Neural cell (in vitro differentiated cells): ENCODE data around the gene WDR49. TPM values are rescaled to one million over a fixed set of nuclear protein-coding genes. Genes with fewer than 3 reads are reported as not detected.

Experiments
- H2AFZ ChIP-seq: fragments of 200-600, 300-800 bp; sonication (generic), shearing (Covaris generic); 2 replicates; pipeline ENCODE4 v1.6.0; 2014; ENCODE audit warnings: low read depth, mild to moderate bottlenecking, antibody characterized with exemption, low read length, moderate library complexity
- H3F3A ChIP-seq: fragments of 200-600 bp; shearing (Covaris generic); 2 replicates; pipeline ENCODE4 v1.6.1; 2016; ENCODE audit warnings: mild to moderate bottlenecking, moderate library complexity, mixed read lengths, antibody characterized with exemption, low read length; ENCODE audit not compliant: insufficient read depth, poor library complexity, severe bottlenecking
- H3K27ac ChIP-seq: fragments of 200-600, 300-800 bp; sonication (generic), shearing (Covaris generic); 2 replicates; pipeline ENCODE4 v1.5.1; 2014; ENCODE audit warnings: mild to moderate bottlenecking, low read length, moderate library complexity
- H3K27me3 ChIP-seq: fragments of 300-800, 200-600 bp; sonication (generic), shearing (Covaris generic); 2 replicates; pipeline ENCODE4 v1.6.0; 2014; ENCODE audit warnings: mild to moderate bottlenecking, low read depth, low read length, moderate library complexity; ENCODE audit not compliant: insufficient read depth
- H3K36me3 ChIP-seq: fragments of 300-800, 200-600 bp; sonication (generic), shearing (Covaris generic); 2 replicates; pipeline ENCODE4 v1.5.1; 2014; ENCODE audit warnings: mild to moderate bottlenecking, antibody characterized with exemption, low read length, moderate library complexity; ENCODE audit not compliant: insufficient read depth
- H3K4me2 ChIP-seq: fragments of 300-800, 200-600 bp; sonication (generic), shearing (Covaris generic); 2 replicates; pipeline ENCODE4 v1.6.0; 2014; ENCODE audit warnings: mild to moderate bottlenecking, low read length
- H3K4me3 ChIP-seq: fragments of 300-800, 200-600 bp; sonication (generic), shearing (Covaris generic); 2 replicates; pipeline ENCODE4 v1.5.1; 2014; ENCODE audit warnings: mild to moderate bottlenecking, low read length, moderate library complexity
- H3K79me2 ChIP-seq: fragments of 200-600 bp; shearing (Covaris generic); replicated peaks from 2 replicates; pipeline ENCODE4 v1.6.0; 2014; ENCODE audit warnings: mild to moderate bottlenecking, low read length, moderate library complexity; ENCODE audit not compliant: insufficient read depth
- H3K9ac ChIP-seq: fragments of 300-800, 200-600 bp; sonication (generic), shearing (Covaris generic); 2 replicates; pipeline ENCODE4 v1.6.1; 2016; ENCODE audit warnings: mild to moderate bottlenecking, low read length, mixed read lengths
- H3K9me2 ChIP-seq: fragments of 200-600 bp; shearing (Covaris generic); 2 replicates; pipeline ENCODE4 v1.6.1; 2016; ENCODE audit warnings: mild to moderate bottlenecking, low read length, mixed read lengths; ENCODE audit not compliant: insufficient read depth
- H3K9me3 ChIP-seq: fragments of 200-600, 300-800 bp; sonication (generic), shearing (Covaris generic); 2 replicates; pipeline ENCODE4 v1.6.1; 2016; ENCODE audit warnings: mild to moderate bottlenecking, mixed run types, low read length, moderate library complexity, mixed read lengths
- H4K20me1 ChIP-seq: fragments of 200-600 bp; shearing (Covaris generic); 2 replicates; pipeline ENCODE4 v1.6.1; 2016; ENCODE audit warnings: mild to moderate bottlenecking, mixed run types; ENCODE audit not compliant: insufficient read depth
- CTCF ChIP-seq: fragments of 450-650 bp; IDR thresholded peaks from 2 replicates; pipeline ENCODE4 v1.5.1; 2014; ENCODE audit warnings: antibody characterized with exemption, mild to moderate bottlenecking, moderate library complexity; ENCODE audit not compliant: poor library complexity, severe bottlenecking
- EP300 ChIP-seq: fragments of 450-650 bp; conservative IDR thresholded peaks from 2 replicates; pipeline ENCODE4 v1.6.1; 2014; ENCODE audit warnings: antibody characterized with exemption, mild to moderate bottlenecking, moderate library complexity; ENCODE audit not compliant: poor library complexity, severe bottlenecking
- EZH2 ChIP-seq: fragments of 200-600, 300-800 bp; shearing (Covaris generic), sonication (generic); IDR thresholded peaks from 2 replicates; pipeline ENCODE4 v1.6.1; 2014; ENCODE audit warnings: antibody characterized with exemption, low read length, borderline replicate concordance, mild to moderate bottlenecking; ENCODE audit not compliant: insufficient read depth, poor library complexity, severe bottlenecking
- MXI1 ChIP-seq: fragments of 450-650 bp; conservative IDR thresholded peaks from 2 replicates; pipeline ENCODE4 v1.6.1; 2014; ENCODE audit warnings: antibody characterized with exemption, mild to moderate bottlenecking; ENCODE audit not compliant: poor library complexity, severe bottlenecking
- POLR2AphosphoS5 ChIP-seq: IDR thresholded peaks from 2 replicates; pipeline ENCODE4 v1.6.1; 2012
- RAD21 ChIP-seq: fragments of 450-650 bp; conservative IDR thresholded peaks from 2 replicates; pipeline ENCODE4 v1.6.1; 2014; ENCODE audit warnings: antibody characterized with exemption, mild to moderate bottlenecking, moderate library complexity
- SMC3 ChIP-seq: fragments of 450-650 bp; conservative IDR thresholded peaks from 2 replicates; pipeline ENCODE4 v1.6.1; 2014; ENCODE audit warnings: antibody characterized with exemption, mild to moderate bottlenecking, moderate library complexity; ENCODE audit not compliant: poor library complexity
- TAF1 ChIP-seq: IDR thresholded peaks from 2 replicates; pipeline ENCODE4 v1.6.1; 2012; ENCODE audit warnings: low read depth
- polyA plus RNA-seq: library from polyadenylated mRNA; depleted of rRNA; stranded (reverse); fragments of >200 nt; gene quantifications from 2 replicates; pipeline ENCODE4 v1.2.3, GENCODE V29; 2014
- TF ChIP-seq, protein P1 (sequence below): IDR thresholded peaks from 2 replicates; pipeline ENCODE4 v1.6.1; 2012; ENCODE audit warnings: borderline replicate concordance

WDR49 gene
- polyA plus RNA-seq, 1 donor from 2014 or later, result 1.1 TPM

GRCh38 chr3:167453815-167454214 is 199.9 kb downstream of the WDR49 start:
- no peaks in the 10 kb centered on the region for H3F3A ChIP-seq
- no peaks in the 10 kb centered on the region for H3K79me2 ChIP-seq
- no peak overlapping the region for H3K4me3 ChIP-seq
- H3K4me2 ChIP-seq, result no peak overlapping the region
- no peak for TF ChIP-seq CTCF
- no peak for TF ChIP-seq SMC3
- TF ChIP-seq, protein P1, sequence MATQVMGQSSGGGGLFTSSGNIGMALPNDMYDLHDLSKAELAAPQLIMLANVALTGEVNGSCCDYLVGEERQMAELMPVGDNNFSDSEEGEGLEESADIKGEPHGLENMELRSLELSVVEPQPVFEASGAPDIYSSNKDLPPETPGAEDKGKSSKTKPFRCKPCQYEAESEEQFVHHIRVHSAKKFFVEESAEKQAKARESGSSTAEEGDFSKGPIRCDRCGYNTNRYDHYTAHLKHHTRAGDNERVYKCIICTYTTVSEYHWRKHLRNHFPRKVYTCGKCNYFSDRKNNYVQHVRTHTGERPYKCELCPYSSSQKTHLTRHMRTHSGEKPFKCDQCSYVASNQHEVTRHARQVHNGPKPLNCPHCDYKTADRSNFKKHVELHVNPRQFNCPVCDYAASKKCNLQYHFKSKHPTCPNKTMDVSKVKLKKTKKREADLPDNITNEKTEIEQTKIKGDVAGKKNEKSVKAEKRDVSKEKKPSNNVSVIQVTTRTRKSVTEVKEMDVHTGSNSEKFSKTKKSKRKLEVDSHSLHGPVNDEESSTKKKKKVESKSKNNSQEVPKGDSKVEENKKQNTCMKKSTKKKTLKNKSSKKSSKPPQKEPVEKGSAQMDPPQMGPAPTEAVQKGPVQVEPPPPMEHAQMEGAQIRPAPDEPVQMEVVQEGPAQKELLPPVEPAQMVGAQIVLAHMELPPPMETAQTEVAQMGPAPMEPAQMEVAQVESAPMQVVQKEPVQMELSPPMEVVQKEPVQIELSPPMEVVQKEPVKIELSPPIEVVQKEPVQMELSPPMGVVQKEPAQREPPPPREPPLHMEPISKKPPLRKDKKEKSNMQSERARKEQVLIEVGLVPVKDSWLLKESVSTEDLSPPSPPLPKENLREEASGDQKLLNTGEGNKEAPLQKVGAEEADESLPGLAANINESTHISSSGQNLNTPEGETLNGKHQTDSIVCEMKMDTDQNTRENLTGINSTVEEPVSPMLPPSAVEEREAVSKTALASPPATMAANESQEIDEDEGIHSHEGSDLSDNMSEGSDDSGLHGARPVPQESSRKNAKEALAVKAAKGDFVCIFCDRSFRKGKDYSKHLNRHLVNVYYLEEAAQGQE, result no peak
- no peak for TF ChIP-seq TAF1
- TF ChIP-seq RAD21, result no peak
- TF ChIP-seq POLR2AphosphoS5, result no peak
- no peaks in the 10 kb centered on the region for H3K9me2 ChIP-seq
- H3K27ac ChIP-seq, result no peak overlapping the region
- no peak overlapping the region for H2AFZ ChIP-seq
- H3K27me3 ChIP-seq, result no peaks in the 10 kb centered on the region
- H3K9me3 ChIP-seq, result no peaks in the 10 kb centered on the region
- H4K20me1 ChIP-seq, result no peaks in the 10 kb centered on the region
- no peaks in the 10 kb centered on the region for H3K36me3 ChIP-seq
- no peak overlapping the region for H3K9ac ChIP-seq

GRCh38 chr3:167451282-167451681 is 202.5 kb downstream of the WDR49 start:
- Histone ChIP-seq H2AFZ (no peak overlapping the region), H3K79me2 (no peaks in the 10 kb centered on the region), H3K9me2 (no peaks in the 10 kb centered on the region), H3K27me3 (no peaks in the 10 kb centered on the region), H3K9me3 (no peaks in the 10 kb centered on the region), H3K9ac (no peak overlapping the region), H3K27ac (no peak overlapping the region), H3K4me2 (no peak overlapping the region), H3K4me3 (no peak overlapping the region), H3F3A (no peaks in the 10 kb centered on the region), H4K20me1 (no peaks in the 10 kb centered on the region), H3K36me3 (no peaks in the 10 kb centered on the region)
- no peak for TF ChIP-seq EP300
- TF ChIP-seq CTCF, result no peak
- TF ChIP-seq POLR2AphosphoS5, result no peak
- TF ChIP-seq EZH2, result no peak
- TF ChIP-seq, protein P1, result no peak
- TF ChIP-seq TAF1, result no peak
- no peak for TF ChIP-seq RAD21
- no peak for TF ChIP-seq SMC3
- TF ChIP-seq MXI1, result no peak
